GM21423 (cell line): ENCODE data around the gene CES1.
"Not testable (repeated sequence)": the region's sequence is repeated elsewhere in the genome, so short reads cannot be mapped to it uniquely, and the experiment has no call there.

ENCODE experiments used
- ATAC-seq: cut with Tn5 transposase; IDR thresholded peaks from one replicate; pipeline ENCODE4 v1.9.1; 2021; ENCODE audit warnings: mild to moderate bottlenecking, moderate library complexity; ENCODE audit not compliant: unreplicated experiment

The CES1 gene

GRCh38 chr16:55792934-55793374, 39.9 kb downstream of the CES1 start:
- ATAC-seq: not testable (repeated sequence)

GRCh38 chr16:55791512-55791911, 41.4 kb downstream of the CES1 start:
- ATAC-seq: not testable (repeated sequence)

GRCh38 chr16:55790240-55790639, 42.7 kb downstream of the CES1 start:
- ATAC-seq: not testable (repeated sequence)

DNA sequence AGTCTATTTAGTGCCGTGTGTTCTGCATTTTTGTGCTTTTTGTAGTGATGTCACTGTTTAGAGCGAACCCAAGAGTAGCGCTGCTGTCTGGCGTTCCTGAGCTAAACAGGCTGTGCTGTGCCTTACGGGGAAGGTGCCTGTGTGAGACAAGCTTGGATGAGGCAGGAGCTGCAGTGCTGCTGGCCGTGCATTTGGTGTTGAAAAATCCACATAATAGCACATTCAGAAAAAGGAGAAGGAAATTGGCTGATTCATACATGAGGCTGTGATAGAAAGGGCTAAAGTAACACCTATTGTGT, 50.2 kb downstream of the CES1 start:
- ATAC-seq: not testable (repeated sequence)

DNA sequence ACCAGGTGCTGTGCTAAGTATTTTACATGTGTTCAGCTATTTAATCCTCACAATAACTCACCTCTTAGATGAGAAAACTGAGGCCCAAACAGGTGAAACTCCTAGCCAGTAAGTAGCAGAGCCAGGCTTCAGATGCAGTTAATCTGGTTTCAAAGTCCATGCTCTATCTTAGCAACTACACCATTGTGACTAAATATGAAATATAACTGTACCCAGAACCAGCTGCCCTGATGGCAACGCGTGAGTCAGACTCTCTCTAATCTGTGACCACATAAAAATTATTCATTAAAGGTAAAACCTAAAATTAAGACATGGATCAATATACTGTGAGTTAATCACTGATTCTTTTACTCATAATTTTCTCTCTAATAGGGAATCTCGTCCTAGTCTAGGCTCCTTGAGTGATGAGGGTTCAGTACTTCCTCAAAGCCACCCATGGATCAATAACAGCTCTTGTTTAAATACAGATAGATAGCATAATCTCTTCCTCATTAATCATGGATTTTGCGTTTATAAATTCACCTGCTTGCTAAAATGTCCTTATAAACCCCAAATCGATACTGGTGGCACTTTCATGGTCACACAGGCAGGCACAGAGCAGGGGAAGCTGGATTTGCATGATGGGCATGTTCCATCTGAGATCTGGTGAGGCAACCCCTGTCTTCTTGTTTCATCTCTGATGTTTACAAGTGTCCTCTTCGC, 50.7 kb downstream of the CES1 start:
- not testable (repeated sequence) for ATAC-seq

DNA sequence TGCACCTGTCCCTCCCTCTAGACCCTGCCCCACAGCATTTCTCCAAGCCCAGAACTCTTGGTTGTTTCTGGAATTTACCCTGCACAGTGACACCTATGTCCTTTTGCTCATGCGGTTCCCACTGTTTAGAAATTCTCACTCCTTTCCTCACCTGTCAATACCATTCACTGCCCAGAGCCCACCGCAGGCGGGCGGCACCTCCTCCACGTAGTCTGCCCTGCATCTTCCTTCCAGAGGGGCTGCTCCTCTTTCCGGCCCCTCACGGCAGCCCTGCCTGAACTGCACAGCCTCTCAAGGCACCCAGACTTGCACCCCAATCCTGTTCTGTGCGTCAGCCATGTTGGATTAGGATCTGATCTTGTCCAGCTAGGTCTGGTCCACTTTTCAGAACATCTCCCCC, 51.4 kb downstream of the CES1 start:
- not testable (repeated sequence) for ATAC-seq

- not testable (repeated sequence) for ATAC-seq
Measured at GRCh38 chr16:55780095-55780407, 52.8 kb downstream of the CES1 start.

DNA sequence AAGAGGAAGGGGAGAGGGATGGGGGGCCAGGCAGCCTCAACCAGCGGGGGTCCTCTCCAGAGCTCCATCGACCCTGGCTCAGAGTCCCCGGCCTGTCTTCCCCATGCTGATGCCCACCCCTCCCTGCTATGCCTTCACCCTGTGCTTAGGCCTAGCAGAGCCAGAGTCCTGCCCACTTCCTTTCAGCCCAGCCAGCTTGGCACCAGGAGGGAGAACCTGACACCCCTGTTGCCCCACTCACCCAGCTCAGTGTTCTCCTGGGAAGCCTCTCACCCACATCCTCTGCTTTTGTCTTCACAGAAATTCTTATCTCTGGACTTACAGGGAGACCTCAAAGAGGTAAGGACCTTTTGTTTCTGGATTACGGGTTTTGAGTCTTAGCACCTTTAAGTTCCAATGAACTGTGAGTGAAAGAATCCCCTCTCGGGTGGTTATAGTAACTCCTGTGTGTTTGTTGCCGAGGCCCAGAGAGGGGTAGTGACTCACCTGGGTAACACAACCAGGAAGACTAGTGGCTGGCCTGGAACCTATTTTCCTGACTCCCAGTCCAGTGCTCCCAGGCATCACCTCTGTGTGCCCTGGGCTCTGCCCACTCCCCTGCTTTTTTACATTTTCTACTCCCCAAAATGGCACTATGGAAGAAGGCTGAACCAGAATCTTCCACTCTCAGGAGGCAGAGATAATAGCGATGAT, 53.3 kb downstream of the CES1 start:
- ATAC-seq: no peak

DNA sequence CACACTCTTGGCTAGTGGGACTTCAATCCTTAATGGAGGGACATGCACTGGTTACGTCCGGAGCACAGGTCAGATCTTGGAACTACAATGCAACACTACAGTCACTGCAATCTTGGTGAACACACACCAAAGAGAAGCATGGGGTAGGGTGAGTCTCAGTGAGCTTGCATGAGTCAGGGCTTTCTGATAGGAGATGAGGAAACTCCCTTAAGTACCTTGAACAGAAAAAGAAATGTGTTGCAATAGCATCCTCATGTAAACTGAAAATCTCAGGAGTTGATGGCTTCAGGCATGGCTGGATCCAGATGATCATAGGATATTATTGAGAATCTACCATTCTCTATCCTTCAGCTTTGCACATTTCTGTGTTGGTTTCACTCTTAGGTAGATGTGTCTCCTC, 54.1 kb downstream of the CES1 start:
- ATAC-seq: no peak

- ATAC-seq: no peak
Measured at GRCh38 chr16:55775857-55776256, 57.0 kb downstream of the CES1 start.

DNA sequence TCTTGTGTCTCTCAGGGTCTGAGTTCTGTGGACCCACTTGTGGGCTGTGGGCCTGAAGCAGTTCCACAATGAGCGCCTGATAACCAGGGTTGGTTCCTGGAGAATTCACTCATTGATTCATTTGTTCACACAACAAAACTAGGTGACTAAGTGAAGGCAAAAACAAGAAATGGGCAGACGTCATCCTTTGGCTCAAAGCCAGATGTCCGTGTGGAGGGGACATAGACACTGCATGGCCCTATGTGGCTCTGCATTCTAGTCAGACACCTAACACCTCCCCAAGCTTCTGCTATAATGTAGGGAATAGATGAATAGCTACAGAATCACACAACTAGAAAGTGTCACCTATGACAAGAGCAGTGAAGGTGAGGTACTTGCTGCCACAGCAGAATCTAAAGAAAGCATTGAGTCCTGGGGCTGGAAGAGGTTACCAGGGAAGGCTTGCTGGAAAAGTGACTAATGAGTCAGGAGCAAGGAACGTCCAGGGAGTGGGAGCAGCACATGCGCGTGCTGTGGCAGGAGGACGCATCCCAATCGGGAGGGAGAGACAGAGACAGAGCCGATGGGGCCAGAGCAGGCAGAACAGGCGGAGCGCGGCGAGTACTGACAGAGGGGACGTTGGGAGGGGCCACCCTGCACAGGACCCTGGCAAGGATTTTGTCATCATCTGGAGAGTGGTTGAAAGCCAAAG, 58.9 kb downstream of the CES1 start:
- no peak for ATAC-seq

- ATAC-seq: no peak
Measured at GRCh38 chr16:55765161-55765560, 67.7 kb downstream of the CES1 start.

DNA sequence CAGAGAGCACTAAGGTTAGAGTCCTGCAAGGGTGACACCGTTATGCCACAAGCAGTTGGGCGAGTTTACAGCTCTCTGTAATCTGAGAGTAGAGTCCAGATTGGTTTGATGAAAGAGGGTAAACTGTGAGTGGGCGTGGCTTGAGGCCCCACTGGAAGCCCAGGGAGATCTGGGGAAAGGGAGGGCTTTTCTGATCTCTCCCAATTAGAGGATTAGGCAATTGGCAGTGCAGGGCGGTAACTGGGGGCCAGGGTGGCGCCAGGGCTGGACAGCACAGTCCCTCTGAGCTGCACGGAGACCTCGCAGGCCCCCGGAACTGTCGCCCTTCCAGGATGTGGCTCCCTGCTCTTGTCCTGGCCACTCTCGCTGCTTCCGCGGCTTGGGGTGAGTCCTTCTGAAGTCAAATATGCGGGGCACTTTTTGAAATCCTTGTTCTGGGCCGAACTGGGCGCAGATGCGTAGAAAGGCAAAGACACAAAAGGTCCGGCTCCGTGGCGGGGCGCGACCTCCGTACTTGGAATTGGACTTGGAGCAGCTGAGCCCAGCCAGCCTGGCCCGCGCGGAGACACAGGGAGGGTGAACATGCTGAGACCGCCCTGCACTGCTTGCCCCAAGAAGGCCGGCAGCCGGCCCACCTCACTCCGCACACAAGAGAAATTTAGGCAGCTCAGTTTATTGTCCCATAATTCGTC, 72.4 kb downstream of the CES1 start:
- no peak for ATAC-seq

GRCh38 chr16:55759965-55760309, 73.0 kb downstream of the CES1 start:
- ATAC-seq: not testable (repeated sequence)

- not testable (repeated sequence) for ATAC-seq
Measured at GRCh38 chr16:55757595-55758527, 75.0 kb downstream of the CES1 start.

GRCh38 chr16:55756963-55757362, 75.9 kb downstream of the CES1 start:
- no peak for ATAC-seq

GRCh38 chr16:55754056-55754455, 78.8 kb downstream of the CES1 start:
- ATAC-seq: no peak

DNA sequence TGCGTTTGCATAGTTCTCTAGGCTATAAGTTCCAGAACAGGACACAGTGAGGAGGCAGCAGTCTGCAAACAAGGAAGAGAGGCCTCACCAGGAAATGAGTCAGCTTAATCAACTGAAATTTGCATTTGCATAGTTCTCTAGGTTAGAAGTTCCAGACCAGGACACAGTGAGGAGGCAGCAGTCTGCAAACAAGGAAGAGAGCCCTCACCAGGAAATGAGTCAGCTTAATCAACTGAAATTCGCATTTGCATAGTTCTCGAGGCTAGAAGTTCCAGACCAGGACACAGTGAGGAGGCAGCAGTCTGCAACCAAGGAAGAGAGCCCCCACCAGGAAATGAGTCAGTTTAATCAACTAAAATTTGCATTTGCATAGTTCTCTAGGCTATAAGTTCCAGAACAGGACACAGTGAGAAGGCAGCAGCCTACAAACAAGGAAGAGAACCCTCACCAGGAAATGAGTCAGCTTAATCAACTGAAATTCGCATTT, 79.7 kb downstream of the CES1 start:
- not testable (repeated sequence) for ATAC-seq
